Middle frontal gyrus (tissue), 1 donor: ENCODE data around the gene CDH3.

Source experiments
- DNase-seq: peaks from one replicate; pipeline ENCODE4 v3.0.0-alpha.2; 2015; ENCODE audit warnings: low spot score; ENCODE audit errors: extremely low spot score

The CDH3 gene

GRCh38 chr16:68651136-68651535 is 6.0 kb downstream of the CDH3 start:
- no peak for DNase-seq

DNA sequence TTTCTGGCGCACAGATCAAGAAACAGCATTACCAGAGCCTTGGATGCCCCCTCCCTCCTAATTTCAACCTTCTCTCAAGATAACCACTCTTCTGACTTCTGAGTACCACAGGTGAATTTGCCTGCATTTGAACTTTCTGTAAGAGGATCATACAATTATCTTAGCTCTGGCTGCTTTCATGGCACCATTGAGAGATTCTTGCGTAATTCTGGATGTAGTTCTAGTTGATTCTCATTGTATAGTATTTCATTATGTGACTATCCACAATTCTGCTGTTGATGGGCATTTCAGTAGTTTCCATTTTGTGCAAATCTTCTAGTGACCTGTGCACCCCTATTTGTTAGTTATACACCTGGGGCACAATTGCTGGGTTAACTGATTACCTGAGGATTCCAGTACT is 7.5 kb downstream of the CDH3 start:
- DNase-seq: no peak

DNA sequence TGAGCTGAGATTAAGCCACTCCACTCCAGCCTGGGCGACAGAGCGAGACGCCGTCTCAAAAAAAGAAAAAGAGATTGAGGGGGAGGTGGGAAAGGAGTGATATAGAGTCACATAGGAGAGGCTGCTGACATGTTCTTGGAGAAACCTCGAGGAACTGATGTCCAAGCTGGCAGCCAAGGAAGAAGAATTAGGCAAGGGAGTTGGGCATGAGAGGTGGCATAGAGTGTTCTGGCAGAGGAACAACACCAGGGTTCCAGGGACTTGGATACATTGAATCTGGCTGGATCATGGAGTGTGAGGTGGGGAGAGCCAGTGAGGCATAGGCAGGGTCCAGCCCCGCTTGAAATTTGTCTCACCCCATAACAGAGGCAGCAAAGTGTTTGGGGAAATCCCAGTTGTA is 10.7 kb downstream of the CDH3 start:
- DNase-seq: no peak

- no peak for DNase-seq
These were observed 11.6 kb downstream of the CDH3 start for GRCh38 chr16:68656751-68657150.

GRCh38 chr16:68658341-68658973 is 13.3 kb downstream of the CDH3 start:
- DNase-seq: no peak

- DNase-seq: no peak
These were observed 13.9 kb downstream of the CDH3 start for GRCh38 chr16:68658974-68659360.

- no peak for DNase-seq
These were observed 14.6 kb downstream of the CDH3 start for GRCh38 chr16:68659412-68660358.

- no peak for DNase-seq
These were observed 15.3 kb downstream of the CDH3 start for GRCh38 chr16:68660359-68660795.

DNA sequence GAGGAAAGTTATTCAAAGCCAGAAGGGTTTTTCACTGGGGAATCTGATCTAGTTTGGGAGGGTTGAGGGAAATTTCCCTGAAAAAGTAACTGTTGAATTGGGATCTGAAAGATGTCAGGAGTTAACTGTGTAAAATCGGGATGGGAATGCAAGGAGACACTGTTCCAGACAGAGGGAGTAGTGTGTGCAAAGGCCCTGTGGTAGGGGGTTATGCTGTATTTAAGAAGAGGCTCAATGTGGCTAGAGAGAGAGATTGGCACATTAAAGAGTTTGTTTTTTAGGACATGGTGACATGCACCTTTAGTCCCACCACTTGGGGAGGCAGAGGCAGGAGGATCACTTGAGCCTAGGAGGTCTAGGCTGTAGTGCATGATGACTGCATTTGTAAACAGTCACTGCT is 16.9 kb downstream of the CDH3 start:
- DNase-seq: no peak

- no peak for DNase-seq
These were observed 19.2 kb downstream of the CDH3 start for GRCh38 chr16:68664297-68664696.

DNA sequence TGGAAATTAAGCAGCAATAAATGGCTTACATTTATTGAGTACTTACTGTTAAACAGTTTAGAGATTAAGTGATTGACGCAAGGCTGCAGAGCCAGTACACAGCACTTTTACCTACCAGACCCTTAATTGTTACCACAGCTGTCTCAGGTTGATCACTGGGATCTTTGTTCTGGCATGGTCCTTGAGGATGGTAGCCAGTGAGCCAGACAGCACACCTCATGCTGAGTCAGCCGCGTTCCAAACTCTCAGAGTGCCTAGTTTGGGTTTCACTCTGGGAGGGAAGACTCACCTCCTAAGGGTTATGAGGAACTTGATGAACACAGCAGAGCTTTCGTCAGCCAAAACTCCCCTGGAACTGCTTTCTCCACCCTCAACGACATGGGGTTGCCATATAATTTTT is 20.4 kb downstream of the CDH3 start:
- DNase-seq: no peak

- no peak for DNase-seq
These were observed 23.2 kb downstream of the CDH3 start for GRCh38 chr16:68668266-68668665.

DNA sequence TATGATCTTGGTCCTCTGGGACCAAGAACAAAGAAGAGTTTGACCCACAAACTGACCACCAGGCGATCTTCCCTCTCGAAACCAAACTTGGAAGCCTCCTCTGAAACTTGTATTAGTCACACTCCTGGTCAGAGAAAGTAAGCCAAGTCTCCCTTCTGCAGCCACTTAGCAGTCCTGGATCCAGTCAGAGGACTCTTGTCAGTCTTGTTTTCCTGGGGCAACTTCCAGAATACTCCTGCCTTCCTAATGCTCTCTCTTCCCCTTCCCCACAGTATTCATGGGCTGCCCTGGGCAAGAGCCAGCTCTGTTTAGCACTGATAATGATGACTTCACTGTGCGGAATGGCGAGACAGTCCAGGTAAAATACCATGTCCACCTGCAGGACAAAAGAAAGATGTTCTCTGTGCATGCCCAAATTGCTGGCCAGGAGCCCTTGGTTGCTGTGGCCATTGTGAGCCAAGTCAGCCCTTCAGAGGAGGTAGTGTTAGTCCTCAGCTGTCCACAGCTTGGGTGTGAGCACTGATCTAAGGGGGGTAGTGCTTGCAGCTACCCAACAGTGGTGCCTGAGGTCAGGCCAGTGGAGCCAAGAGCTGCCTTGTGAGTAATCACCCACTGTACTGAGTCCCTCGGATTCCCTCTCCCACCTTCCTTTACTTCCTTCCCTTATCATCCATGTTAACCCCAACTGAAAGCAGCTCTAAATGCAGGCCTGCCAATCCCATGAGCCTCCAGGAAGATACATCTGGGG is 31.2 kb downstream of the CDH3 start:
- DNase-seq: no peak

- no peak for DNase-seq
These were observed 35.9 kb downstream of the CDH3 start for GRCh38 chr16:68681038-68681437.

DNA sequence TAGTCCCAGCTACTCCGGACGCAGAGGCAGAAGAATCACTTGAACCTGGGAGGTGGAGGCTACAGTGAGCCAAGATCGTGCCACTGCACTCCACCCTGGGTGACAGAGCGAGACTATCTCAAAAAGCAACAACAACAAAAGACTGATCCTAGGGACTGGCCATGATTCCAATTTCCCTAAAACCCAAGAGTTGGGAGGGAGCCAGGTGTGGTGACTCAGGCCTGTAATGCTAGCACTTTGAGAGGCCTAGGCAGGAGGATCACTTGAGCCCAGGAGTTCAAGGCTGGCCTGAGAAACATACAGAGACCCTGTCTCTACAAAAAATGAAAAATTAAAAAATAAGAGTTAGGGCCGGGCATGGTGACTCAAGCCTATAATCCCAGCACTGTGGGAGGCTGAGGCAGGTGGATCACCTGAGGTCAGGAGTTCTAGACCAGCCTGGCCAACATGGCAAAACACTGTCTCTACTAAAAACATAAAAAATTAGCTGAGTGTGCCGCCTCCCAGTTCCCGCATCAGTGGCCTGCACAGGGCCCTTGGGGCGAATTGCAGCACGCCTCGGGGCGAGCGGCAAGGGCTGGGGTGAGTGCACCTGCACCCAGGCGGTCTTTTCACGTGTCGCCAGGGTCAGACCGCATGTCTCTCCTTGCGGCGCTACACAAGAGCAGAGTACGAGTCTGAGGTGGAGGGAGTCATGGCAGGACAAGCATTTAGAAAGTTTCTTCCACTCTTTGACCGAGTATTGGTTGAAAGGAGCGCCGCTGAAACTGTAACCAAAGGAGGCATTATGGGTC is 40.8 kb downstream of the CDH3 start:
- no peak for DNase-seq

DNA sequence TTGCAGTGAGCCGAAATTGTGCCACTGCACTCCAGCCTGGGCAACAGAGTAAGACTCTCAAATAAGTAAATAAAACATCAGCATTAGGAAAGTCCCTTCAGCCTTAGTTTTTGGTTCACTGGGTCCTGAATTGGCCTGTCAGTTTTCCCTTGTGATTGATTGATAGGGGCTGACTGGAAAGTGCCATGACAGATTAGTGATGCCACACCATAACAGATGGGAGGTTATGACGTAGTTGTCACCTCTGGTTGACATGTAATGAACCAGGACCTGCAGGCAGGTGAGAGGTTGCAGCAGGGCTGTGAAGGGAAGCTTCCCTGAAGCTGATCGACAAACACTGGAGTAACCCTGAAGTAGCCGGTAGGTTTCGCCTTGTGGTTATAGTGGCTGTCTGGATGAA is 41.8 kb downstream of the CDH3 start:
- no peak for DNase-seq

DNA sequence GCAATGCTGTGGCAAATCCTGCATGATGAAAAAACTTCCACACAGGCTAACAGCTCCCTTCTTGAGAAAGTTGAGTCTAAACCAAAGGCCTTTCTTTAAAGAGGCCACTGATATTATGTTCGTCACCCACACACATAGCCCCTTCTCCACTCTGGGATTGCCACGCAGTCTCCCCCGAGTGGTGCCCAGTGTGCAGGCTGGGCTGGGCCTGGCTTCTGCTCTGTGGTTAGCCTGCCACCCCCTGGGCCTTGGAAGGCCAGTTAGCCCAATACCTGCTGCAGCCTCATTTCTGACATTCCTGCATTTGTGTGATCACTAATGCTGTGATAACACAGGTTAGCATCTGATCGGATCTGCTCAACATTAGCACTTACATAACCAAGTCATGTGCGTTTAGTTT is 44.8 kb downstream of the CDH3 start:
- no peak for DNase-seq

GRCh38 chr16:68695575-68695974 is 50.5 kb downstream of the CDH3 start:
- DNase-seq: no peak

DNA sequence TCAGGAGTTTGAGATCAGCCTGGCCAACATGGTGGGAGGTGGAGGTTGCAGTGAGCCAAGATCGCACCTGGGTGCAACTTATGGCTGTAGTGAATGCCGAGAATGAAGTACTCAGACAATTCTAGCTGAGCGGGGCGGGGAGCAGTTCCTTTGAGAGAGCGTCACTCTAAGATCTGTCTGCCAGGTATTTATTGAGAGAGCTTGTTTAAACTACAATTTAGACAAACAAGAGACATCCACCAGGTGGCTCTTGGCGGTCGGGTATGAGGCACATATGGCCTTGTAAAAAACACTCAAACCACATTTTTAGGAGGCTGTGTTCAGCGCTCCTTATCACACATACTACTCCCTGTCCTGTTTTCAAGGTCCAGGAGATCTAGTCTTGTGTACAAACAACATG is 51.4 kb downstream of the CDH3 start:
- no peak for DNase-seq

DNA sequence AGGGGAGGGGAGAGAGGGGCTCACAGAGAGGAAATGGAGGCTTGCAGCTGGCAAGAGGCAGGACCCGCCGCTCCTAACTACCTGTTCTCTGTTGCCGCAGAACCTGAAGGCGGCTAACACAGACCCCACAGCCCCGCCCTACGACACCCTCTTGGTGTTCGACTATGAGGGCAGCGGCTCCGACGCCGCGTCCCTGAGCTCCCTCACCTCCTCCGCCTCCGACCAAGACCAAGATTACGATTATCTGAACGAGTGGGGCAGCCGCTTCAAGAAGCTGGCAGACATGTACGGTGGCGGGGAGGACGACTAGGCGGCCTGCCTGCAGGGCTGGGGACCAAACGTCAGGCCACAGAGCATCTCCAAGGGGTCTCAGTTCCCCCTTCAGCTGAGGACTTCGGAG is 53.0 kb downstream of the CDH3 start:
- no peak for DNase-seq

GRCh38 chr16:68700120-68700519 is 55.0 kb downstream of the CDH3 start:
- no peak for DNase-seq
